Motor neuron (in vitro differentiated cells): ENCODE measurements around the gene CATSPERE. TPM values are rescaled to one million over a fixed set of nuclear protein-coding genes. Genes with fewer than 3 reads are reported as not detected.

Experiments
- ATAC-seq, 8 experiments: fragments of 200-7000 bp; cut with Tn5 transposase; replicated peaks in 6 of 8; 2 replicates each; pipeline ENCODE4 v1.8.0; 2021; ENCODE audit warnings: mild to moderate bottlenecking in 8 of 8, moderate library complexity in 8 of 8
- H3K27ac ChIP-seq, 2 donors: fragments of 250-450 bp; sonication (Bioruptor Pico); 2 replicates each; pipeline ENCODE4 v1.9.0; 2021; ENCODE audit warnings: antibody characterized with exemption in 2 of 2, mild to moderate bottlenecking in 2 of 2, moderate library complexity in 1 of 2
- H3K4me1 ChIP-seq, 2 donors: fragments of 250-450 bp; sonication (Bioruptor Pico); replicated peaks in 1 of 2; 2 replicates each; pipeline ENCODE4 v1.6.1; 2021; ENCODE audit warnings: antibody characterized with exemption in 2 of 2, mild to moderate bottlenecking in 2 of 2, moderate library complexity in 1 of 2
- H3K4me3 ChIP-seq, 5 donors: fragments of 250-450 bp; sonication (Bioruptor Pico); 2 replicates each; pipeline ENCODE4 v1.9.0; 2021; ENCODE audit warnings: antibody characterized with exemption in 5 of 5, mild to moderate bottlenecking in 5 of 5, moderate library complexity in 4 of 5
- WGBS, 10 experiments: fragments of 450-650 bp; shearing (Covaris generic); methylation state at CpG; one replicate each; pipeline ENCODE4 v1.0.0; 2022; 5-methylcytosine and 5-hydroxymethylcytosine counted together
- in situ Hi-C, 9 experiments: fragments of 400-800 bp; cut with MboI; loops; one replicate each; pipeline ENCODE4 v1.15.0; 2021; ENCODE audit warnings: low sequenced_read_pairs in 9 of 9, low pct_unique_long_range_greater_than_20kb in 2 of 9; ENCODE audit not compliant: unreplicated experiment in 9 of 9
- total RNA-seq, 8 experiments: library from RNA; unstranded; fragments of 300-600 nt; gene quantifications; 2 replicates each; pipeline versions ENCODE4 v1.2.3 to v1.2.4, GENCODE V29; 2022

Gene CATSPERE
- total RNA-seq, 8 experiments from 2014 or later = 0.57 to 2.8 (median 0.66) TPM

DNA sequence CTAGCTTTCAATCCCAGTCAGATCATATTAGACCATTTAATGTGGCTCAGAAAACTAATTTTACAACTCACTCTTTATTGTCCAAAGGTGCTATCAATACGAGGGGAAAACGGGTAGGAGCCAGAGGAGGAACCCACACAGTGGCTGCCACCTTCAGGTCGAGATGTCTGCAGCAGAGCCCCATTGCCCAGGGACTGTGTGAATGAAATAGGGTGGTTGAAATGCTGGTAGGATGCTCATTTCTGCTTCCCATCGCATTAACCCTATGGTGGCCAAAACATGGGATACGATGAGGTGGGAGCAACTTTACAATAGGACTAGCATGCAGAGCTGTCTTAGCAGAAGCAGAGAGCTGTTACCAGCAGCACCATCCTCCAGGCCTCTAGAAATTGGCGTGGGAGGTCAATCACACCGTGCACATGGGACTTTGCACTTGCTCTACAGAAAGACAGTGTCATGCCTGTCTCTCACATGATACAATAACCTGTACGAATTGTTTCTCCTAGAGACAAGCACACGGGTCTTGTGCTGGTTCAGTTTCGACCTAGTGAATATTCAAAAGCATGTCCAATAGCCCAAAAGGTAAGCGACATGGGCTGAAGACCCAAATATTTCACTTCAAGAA, 122.4 kb downstream of the CATSPERE start:
- H3K4me3 ChIP-seq = no peak overlapping the region
- in situ Hi-C loops = no loop called here
- whole genome bisulfite sequencing, 10 experiments = 28 to 86% (median 77%) methylated on average over 4 to 11 of the region's 11 CpGs; no CpG with 5 or more reads in 1 of the 10 experiments
- H3K27ac ChIP-seq = no peak overlapping the region
- ATAC-seq = no peak
- no peaks in the 10 kb centered on the region for H3K4me1 ChIP-seq

DNA sequence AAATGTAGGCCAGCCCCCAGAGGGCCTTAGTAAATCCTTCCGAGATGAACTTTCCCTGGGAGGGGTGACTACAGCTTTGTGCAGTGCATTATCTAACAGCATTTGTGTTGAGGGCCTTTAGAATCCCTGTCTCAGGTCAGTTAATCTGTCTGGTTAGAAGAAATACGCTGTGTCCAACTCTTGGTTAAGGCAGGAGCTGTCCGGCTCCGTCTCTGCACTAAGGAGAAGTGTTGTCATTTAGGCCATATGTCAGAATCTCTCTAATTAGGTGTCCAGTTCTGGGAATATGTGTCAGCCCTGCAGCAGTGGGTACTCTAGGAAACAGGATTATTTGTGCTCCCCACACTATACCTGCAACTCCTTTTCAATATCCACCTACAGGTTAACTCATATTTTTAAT, 124.8 kb downstream of the CATSPERE start:
- WGBS, 10 experiments = 71 to 95% (median 86%) methylated on average over 1 to 4 of the region's 4 CpGs; no CpG with 5 or more reads in 3 of the 10 experiments
- in situ Hi-C loops = no loop called here
- Histone ChIP-seq H3K4me3 (no peak overlapping the region), H3K27ac (no peak overlapping the region), H3K4me1 (no peaks in the 10 kb centered on the region)
- peak in 4 of 8 experiments; percentile 50 to 61 (median 53) for ATAC-seq

DNA sequence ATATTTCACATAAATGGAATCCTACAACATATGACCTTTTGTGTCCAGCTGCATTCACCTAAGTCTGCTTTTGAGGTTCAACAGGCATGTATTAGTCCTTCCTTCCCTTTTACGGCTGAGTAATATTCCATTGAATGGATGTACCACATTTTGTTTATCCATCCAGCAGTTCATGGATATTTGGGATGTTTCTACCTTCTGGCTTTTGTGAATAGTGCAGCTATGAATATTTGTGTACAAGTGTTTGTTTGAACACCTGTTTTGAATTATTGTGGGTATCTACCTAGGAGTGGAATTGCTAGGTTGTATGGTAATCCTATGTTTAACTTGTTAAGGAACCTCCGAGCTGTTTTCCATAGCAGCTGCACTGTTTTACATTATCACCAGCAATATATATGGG, 129.6 kb downstream of the CATSPERE start:
- in situ Hi-C loops = no loop called here
- no peak for ATAC-seq
- WGBS, 10 experiments = 58 to 100% (median 89%) methylated on average over 1 to 2 of the region's 2 CpGs; no CpG with 5 or more reads in 2 of the 10 experiments
- Histone ChIP-seq H3K27ac (no peak overlapping the region), H3K4me3 (no peak overlapping the region), H3K4me1 (no peaks in the 10 kb centered on the region)

DNA sequence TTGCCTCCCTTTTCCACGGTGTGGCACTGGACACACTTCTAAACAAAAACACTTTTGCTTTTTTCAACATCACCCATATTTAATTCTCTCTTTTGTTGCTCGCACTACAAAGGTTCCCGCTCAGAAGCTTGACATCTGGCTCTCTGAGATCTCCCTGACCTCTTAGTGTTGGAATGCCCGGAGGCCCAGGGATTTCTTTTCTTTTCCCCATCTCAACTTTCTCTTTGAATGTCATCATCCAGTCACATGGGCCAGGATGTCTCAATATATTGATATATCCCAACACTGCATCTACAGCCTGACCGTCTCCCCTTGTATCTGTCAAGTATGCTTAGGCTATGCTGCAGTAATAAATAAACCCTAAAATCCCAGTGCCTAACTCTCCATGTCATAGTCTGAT, 137.5 kb downstream of the CATSPERE start:
- Histone ChIP-seq H3K4me1 (no peaks in the 10 kb centered on the region), H3K4me3 (no peak overlapping the region), H3K27ac (no peak overlapping the region)
- ATAC-seq = peak in 1 of 8 experiments; percentile 11
- 33 to 94% (median 75%) methylated on average over 1 to 5 of the region's 5 CpGs; no CpG with 5 or more reads in 2 of the 10 experiments for WGBS, 10 experiments
- in situ Hi-C loops = no loop called here

DNA sequence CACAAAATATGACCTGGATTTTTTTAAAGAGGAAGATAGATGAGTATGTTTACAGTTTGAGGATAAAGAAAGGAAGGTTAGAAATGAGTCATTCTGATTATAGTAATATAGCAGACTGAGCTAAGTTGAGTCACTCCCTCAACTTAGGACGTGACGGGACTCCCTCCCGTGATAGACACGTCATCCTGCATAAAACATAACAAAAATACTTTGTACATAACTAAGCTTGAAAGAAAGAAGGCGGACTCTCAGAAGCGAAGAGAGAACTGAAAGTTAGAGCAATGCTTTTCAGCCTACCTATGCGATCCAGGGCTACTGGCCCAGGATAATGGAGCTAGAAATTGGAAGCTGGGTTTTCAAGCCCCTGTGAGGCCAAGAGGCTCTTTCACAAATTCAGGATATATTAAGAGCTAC, 138.9 kb downstream of the CATSPERE start:
- H3K4me3 ChIP-seq = no peak overlapping the region
- in situ Hi-C loops = loop anchor here (10.0 to 25.0 kb wide), 5 partner anchors 187 to 445 kb away; no protein-coding TSS in a partner anchor
- 6 to 93% (median 83%) methylated on average over 3 to 7 of the region's 7 CpGs; no CpG with 5 or more reads in 1 of the 10 experiments for WGBS, 10 experiments
- ATAC-seq = peak; percentile 34 to 90 (median 76)
- no peak overlapping the region for H3K27ac ChIP-seq
- H3K4me1 ChIP-seq = peaks cover 0 to 1% of the 10 kb centered on the region in 2 donors

DNA sequence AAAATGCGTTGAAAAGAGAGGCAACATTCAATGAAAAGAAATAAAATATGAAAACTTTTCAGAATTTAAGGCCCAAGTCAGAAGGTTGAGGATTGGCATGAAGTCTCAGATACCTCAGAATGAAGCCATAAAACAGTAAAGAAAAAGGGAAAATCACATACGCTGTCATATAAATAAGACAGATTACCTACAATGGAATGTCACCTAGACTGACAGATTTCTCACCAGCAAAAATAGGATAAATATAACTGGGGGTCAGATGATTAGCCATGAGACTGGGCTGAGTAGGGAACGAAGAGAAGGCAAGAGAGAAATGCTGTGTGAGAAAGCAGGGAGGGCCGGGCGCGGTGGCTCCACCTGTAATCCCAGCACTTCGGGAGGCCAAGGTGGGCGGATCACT, 140.3 kb downstream of the CATSPERE start:
- peaks cover 4 to 15% of the 10 kb centered on the region in 2 donors for H3K4me1 ChIP-seq
- 72 to 93% (median 86%) methylated on average over 2 to 8 of the region's 8 CpGs for WGBS, 10 experiments
- H3K27ac ChIP-seq = no peak overlapping the region
- in situ Hi-C loops = loop anchor here (10.0 to 25.0 kb wide), 5 partner anchors 186 to 443 kb away; no protein-coding TSS in a partner anchor
- no peak for ATAC-seq
- no peak overlapping the region for H3K4me3 ChIP-seq

DNA sequence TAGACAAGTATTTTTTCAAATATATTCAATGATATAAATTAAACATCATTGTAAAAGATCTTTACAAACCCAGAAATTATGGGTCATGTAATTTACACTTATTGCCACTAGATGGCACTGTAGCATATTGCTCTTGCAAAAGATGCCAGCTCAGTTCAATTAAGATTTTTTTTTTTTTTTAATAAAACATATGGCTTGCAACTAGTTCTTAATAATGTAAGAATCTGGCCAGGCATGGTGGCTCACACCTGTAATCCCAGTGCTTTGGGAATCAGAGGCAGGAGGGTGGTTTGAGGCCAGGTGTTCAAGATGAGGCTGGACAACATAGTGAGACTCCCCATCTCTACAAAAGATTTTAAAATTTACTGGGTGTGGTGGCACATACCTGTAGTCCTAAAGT, 142.4 kb downstream of the CATSPERE start:
- no peak overlapping the region for H3K4me3 ChIP-seq
- no peak overlapping the region for H3K27ac ChIP-seq
- no peak for ATAC-seq
- in situ Hi-C loops = loop anchor here (10.0 to 25.0 kb wide), 5 partner anchors 184 to 441 kb away; no protein-coding TSS in a partner anchor
- H3K4me1 ChIP-seq = peaks cover 7 to 16% of the 10 kb centered on the region in 2 donors

DNA sequence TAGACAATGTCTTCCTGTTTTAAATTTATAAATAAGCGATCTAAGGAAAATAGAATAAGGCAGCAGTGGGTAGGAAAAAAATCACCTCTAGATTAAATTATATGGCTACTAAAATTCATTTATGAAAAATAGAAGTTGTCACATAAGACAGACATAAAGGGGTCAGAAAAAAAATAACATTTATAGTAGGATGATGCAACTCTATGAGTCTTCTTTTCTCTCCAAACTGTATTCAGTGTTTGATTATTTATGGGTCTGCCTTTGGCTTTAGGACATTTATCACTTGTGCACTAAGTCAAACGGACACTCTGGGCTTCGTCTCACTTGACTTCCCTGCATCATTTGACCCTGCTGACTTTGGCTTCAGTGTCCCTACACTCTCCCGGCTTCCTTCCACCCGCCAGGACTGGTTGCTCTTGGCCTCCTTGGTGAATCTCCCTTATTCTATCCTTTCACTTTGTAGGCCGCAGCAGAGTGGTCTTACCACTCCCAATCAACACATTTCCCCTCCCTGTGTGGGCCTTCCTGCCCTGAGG, 144.8 kb downstream of the CATSPERE start:
- 40 to 100% (median 71%) methylated on average over 1 to 6 of the region's 6 CpGs for WGBS, 10 experiments
- ATAC-seq = peak in 5 of 8 experiments; percentile 61 to 92 (median 86)
- Histone ChIP-seq H3K4me3 (no peak overlapping the region), H3K27ac (peak overlapping the region in 1 of 2 donors; percentile 21), H3K4me1 (peaks cover 7 to 16% of the 10 kb centered on the region in 2 donors)
- in situ Hi-C loops = loop anchor here (10.0 to 25.0 kb wide), 5 partner anchors 181 to 439 kb away; no protein-coding TSS in a partner anchor

DNA sequence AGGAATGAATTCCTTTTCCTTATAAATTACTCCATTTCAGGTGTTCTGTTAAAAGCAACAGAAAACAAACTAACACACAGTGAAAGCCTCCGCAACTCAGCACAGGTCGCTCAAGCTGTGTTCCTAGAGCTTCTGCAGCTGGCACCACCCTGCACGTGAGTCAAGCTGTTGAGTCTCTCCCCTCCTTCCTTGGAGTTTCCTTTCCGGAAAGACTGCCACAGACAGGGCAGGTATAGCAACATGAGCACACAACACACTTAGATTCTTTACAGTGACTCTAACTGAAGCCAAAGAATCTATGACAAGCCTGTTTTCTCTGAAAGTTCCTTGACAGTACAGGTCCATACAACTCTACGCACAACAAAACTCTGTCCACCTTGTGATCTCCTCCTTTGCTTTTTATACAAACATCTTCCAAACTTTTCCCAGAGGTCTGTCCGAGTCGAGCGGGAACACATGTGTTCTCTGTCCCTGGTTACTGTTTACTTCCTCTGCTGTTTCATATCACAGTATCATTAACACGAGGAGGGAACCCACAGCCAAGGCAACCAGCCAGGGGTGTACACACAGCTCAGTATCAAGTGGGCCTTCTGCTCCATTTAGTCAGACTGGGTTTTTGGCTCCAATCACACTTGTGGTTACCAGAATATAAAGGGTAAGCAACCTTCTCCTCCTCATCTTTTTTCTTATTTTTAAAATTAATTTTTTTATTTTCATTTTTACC, 153.2 kb downstream of the CATSPERE start:
- Histone ChIP-seq H3K4me1 (peaks cover 0 to 6% of the 10 kb centered on the region in 2 donors), H3K4me3 (no peak overlapping the region), H3K27ac (no peak overlapping the region)
- in situ Hi-C loops = loop anchor here in 7 of 9 experiments (25.0 kb wide), 3 partner anchors 173 to 423 kb away; no protein-coding TSS in a partner anchor
- 0 to 94% (median 84%) methylated on average over 1 to 9 of the region's 9 CpGs; no CpG with 5 or more reads in 1 of the 10 experiments for WGBS, 10 experiments
- ATAC-seq = no peak

DNA sequence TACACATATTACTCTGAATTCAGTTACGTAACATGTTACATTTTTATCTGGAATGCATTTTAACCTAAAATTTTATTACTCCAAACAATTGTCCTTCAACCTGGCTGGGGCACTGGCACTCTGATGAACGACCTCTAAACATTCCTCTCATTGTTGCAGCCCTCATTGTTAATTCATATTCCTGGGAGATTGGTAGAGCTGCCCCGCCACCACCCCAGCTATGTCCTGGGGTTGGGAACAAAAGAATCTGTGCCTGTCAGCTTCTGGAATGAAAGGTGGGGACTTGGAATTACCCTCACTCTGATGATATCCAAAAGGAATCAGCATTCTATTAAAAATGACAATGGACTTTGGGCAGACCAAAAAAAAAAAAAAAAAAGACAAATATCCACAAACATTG, 153.8 kb downstream of the CATSPERE start:
- Histone ChIP-seq H3K4me3 (no peak overlapping the region), H3K27ac (no peak overlapping the region), H3K4me1 (peaks cover 0 to 6% of the 10 kb centered on the region in 2 donors)
- whole genome bisulfite sequencing, 10 experiments = 17 to 59% (median 46%) methylated on average over 2 to 3 of the region's 3 CpGs; no CpG with 5 or more reads in 1 of the 10 experiments
- in situ Hi-C loops = loop anchor here in 7 of 9 experiments (25.0 kb wide), 3 partner anchors 172 to 422 kb away; no protein-coding TSS in a partner anchor
- ATAC-seq = no peak

DNA sequence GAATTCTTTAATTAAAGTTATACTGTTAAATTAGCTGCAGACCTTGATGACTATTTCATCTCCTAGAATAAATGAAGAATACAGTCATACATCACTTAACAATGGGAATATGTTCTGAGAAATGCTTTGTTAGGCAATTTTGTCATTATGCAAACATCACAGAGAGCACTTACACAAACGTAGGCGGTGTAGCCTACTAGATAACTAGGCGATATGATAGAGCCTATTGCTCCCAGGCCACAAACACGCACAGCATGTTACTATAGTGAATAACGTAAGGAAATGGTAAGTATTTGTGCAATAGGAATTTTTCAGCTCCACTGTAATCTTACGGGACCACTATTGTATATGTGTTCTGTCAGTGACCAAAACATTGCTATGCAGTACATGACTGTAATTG, 154.2 kb downstream of the CATSPERE start:
- H3K27ac ChIP-seq = no peak overlapping the region
- peaks cover 0 to 6% of the 10 kb centered on the region in 2 donors for H3K4me1 ChIP-seq
- ATAC-seq = no peak
- WGBS, 10 experiments = 60 to 100% (median 85%) methylated on average over 1 to 6 of the region's 6 CpGs; no CpG with 5 or more reads in 2 of the 10 experiments
- in situ Hi-C loops = loop anchor here in 7 of 9 experiments (25.0 kb wide), 3 partner anchors 172 to 422 kb away; no protein-coding TSS in a partner anchor
- no peak overlapping the region for H3K4me3 ChIP-seq

DNA sequence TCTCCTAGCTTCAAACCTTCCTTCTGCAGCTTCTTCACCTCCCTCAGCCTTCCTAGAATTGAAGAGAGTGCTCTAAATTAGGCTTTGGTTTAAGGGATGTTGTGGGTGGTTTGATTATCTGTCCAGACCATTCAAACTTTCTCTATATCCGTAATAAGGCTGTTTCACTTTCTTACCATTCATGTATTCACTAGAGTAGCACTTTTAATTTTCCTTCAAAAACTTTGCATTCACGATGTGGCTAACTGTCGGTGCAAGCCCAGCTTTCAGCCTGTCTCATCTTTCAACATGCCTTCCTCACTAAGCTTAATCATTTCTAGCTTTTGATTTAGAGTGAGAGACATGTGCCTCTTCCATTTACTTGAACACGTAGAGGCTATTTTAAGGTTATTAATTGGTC, 165.6 kb downstream of the CATSPERE start:
- in situ Hi-C loops = loop anchor here in 1 of 9 experiments (25.0 kb wide), 1 partner anchor 361 kb away; no protein-coding TSS in a partner anchor
- 72 to 94% (median 81%) methylated on average over 2 to 4 of the region's 4 CpGs; no CpG with 5 or more reads in 1 of the 10 experiments for WGBS, 10 experiments

More for the DNA sequence above, 165.6 kb downstream of the CATSPERE start:
- H3K27ac ChIP-seq = no peak overlapping the region
- no peak overlapping the region for H3K4me3 ChIP-seq
- ATAC-seq = no peak
- no peaks in the 10 kb centered on the region for H3K4me1 ChIP-seq
